K562 (cell line): ENCODE measurements around the gene PTPRG. TPM values are rescaled to one million over a fixed set of nuclear protein-coding genes. Genes with fewer than 3 reads are reported as not detected.

Experiments
- ATAC-seq: fragments of 200-7000 bp; cut with Tn5 transposase; 3 replicates; pipeline ENCODE4 v1.9.1; 2020; ENCODE audit warnings: moderate library complexity
- BruUV-seq: library from RNA; stranded (reverse); fragments of 400-500 nt; replicated peaks from 2 replicates; lab custom pipeline; 2021; lab: Mats Ljungman, UMichigan
- CTCF ChIA-PET: fragments of 300-600 bp; formaldehyde crosslinking; extraction: SDS; loops from one replicate; lab custom pipeline; 2021; ENCODE audit warnings: low intra/inter-chr PET ratio; lab: Yijun Ruan, JAX
- POLR2A ChIA-PET: fragments of 300-600, 350-650 bp; sonication (Branson Sonifier 250); formaldehyde crosslinking; extraction: SDS; loops from one replicate; lab custom pipeline; 2021; ENCODE audit warnings: antibody characterized with exemption, inconsistent platforms; lab: Yijun Ruan, JAX
- DNase-seq, 4 experiments: peaks; one replicate each; pipeline versions ENCODE4 v3.0.0 to v3.0.0-alpha.2; 2011 to 2018; ENCODE audit warnings: low spot score in 3 of 4, mixed read lengths in 3 of 4; ENCODE audit errors: extremely low read depth in 1 of 4
- FAIRE-seq: peaks from 2 replicates; lab custom pipeline; 2011; peaks lifted over from hg19 to GRCh38; lab: Jason Lieb, UNC
- H2AFZ ChIP-seq: 2 replicates; pipeline ENCODE4 v1.6.0; 2011; ENCODE audit warnings: low read depth, low read length, control low read depth, inconsistent platforms
- H3K27ac ChIP-seq: fragments of 200-600 bp; 3 replicates; pipeline ENCODE4 v1.8.0; 2011; ENCODE audit warnings: low read depth, mild to moderate bottlenecking, control low read depth, inconsistent platforms, low read length, moderate library complexity, mixed read lengths; ENCODE audit errors: extremely low read depth
- H3K27me3 ChIP-seq, 2 experiments: fragments of 300-600 bp in 1 of 2; 2 replicates in 1 of 2; 3 replicates in 1 of 2; pipeline versions ENCODE4 v1.6.0 to v1.8.0; 2011; ENCODE audit warnings: inconsistent platforms in 2 of 2, low read length in 2 of 2, mild to moderate bottlenecking in 1 of 2, mixed read lengths in 1 of 2, moderate library complexity in 1 of 2; ENCODE audit not compliant: control insufficient read depth in 2 of 2, insufficient read depth in 2 of 2
- H3K36me3 ChIP-seq: fragments of 300-600 bp; 3 replicates; pipeline ENCODE4 v1.8.0; 2011; ENCODE audit warnings: mild to moderate bottlenecking, low read length, inconsistent platforms; ENCODE audit not compliant: control insufficient read depth, insufficient read depth
- H3K4me1 ChIP-seq, 2 experiments: fragments of 200-600 bp in 1 of 2; replicated peaks in 1 of 2; 2 replicates in 1 of 2; 3 replicates in 1 of 2; pipeline versions ENCODE4 v1.5.1 to v1.8.0; 2011; ENCODE audit warnings: inconsistent platforms in 2 of 2, low read length in 2 of 2, mild to moderate bottlenecking in 1 of 2, mixed read lengths in 1 of 2, moderate library complexity in 1 of 2; ENCODE audit not compliant: control insufficient read depth in 2 of 2, insufficient read depth in 2 of 2
- H3K4me2 ChIP-seq: 2 replicates; pipeline ENCODE4 v1.6.1; 2011; ENCODE audit warnings: low read length, control low read depth, inconsistent platforms, mixed read lengths; ENCODE audit not compliant: insufficient read depth
- H3K4me3 ChIP-seq: fragments of 200-600 bp; sonication (generic), shearing (Covaris generic); 2 replicates; pipeline ENCODE4 v1.5.1; 2016; ENCODE audit warnings: control low read depth, inconsistent platforms
- H3K79me2 ChIP-seq: fragments of 200-600 bp; 3 replicates; pipeline ENCODE4 v1.8.0; 2011; ENCODE audit warnings: low read length, inconsistent platforms; ENCODE audit not compliant: control insufficient read depth, insufficient read depth
- H3K9ac ChIP-seq, 2 experiments: 2 replicates each; pipeline versions ENCODE4 v1.6.0 to v1.6.1; 2011; ENCODE audit warnings: low read depth in 2 of 2, low read length in 2 of 2, control low read depth in 1 of 2, inconsistent platforms in 1 of 2, mild to moderate bottlenecking in 1 of 2, mixed read lengths in 1 of 2; ENCODE audit not compliant: insufficient read depth in 1 of 2
- H3K9me1 ChIP-seq: one replicate; pipeline ENCODE4 v1.6.0; 2011; ENCODE audit warnings: inconsistent platforms, mild to moderate bottlenecking, low read length, moderate library complexity; ENCODE audit not compliant: control insufficient read depth, insufficient read depth
- H3K9me3 ChIP-seq: replicated peaks from 2 replicates; pipeline ENCODE4 v1.5.1; 2011; ENCODE audit warnings: low read depth, low read length, inconsistent platforms; ENCODE audit not compliant: control insufficient read depth, insufficient read depth
- H4K20me1 ChIP-seq: replicated peaks from 2 replicates; pipeline ENCODE4 v1.6.1; 2011; ENCODE audit warnings: low read length, inconsistent platforms, mixed read lengths; ENCODE audit not compliant: control insufficient read depth, insufficient read depth
- ATF6 ChIP-seq: sonication (generic); formaldehyde crosslinking; IDR thresholded peaks from 2 replicates; pipeline ENCODE4 v1.4.0; 2020; ENCODE audit warnings: mild to moderate bottlenecking, missing genetic modification reagents
- DIDO1 ChIP-seq: fragments of 450-650 bp; IDR thresholded peaks from 2 replicates; pipeline ENCODE4 v1.6.1; 2016; ENCODE audit warnings: low read depth, missing biosample characterization, missing genetic modification characterization
- E2F8 ChIP-seq: fragments of 450-650 bp; IDR thresholded peaks from 2 replicates; pipeline ENCODE4 v1.7.1; 2018; ENCODE audit warnings: mild to moderate bottlenecking, low read depth; ENCODE audit not compliant: partially characterized antibody
- ESRRB ChIP-seq: fragments of 250-450 bp; sonication (Bioruptor Pico); IDR thresholded peaks from 2 replicates; pipeline ENCODE4 v1.5.0; 2020; ENCODE audit warnings: mild to moderate bottlenecking, moderate library complexity, borderline replicate concordance
- FOXJ3 ChIP-seq: sonication (generic); formaldehyde crosslinking; IDR thresholded peaks from 2 replicates; pipeline ENCODE4 v1.4.0; 2020; ENCODE audit warnings: mild to moderate bottlenecking, missing genetic modification reagents
- PHF21A ChIP-seq: fragments of 450-650 bp; IDR thresholded peaks from 2 replicates; pipeline ENCODE4 v1.6.1; 2017; ENCODE audit warnings: low read depth, borderline replicate concordance
- RNF219 ChIP-seq: fragments of 250-450 bp; sonication (Bioruptor Pico); IDR thresholded peaks from 2 replicates; pipeline ENCODE4 v1.5.0; 2022; ENCODE audit warnings: mild to moderate bottlenecking
- SMAD4 ChIP-seq: fragments of 250-450 bp; sonication (Bioruptor Pico); conservative IDR thresholded peaks from 2 replicates; pipeline ENCODE4 v1.8.0; 2021; ENCODE audit warnings: inconsistent platforms, mild to moderate bottlenecking, moderate library complexity
- TCF7 ChIP-seq: sonication (generic); IDR thresholded peaks from 2 replicates; pipeline ENCODE4 v1.6.1; 2016; ENCODE audit warnings: antibody characterized with exemption, borderline replicate concordance
- TEAD2 ChIP-seq: fragments of 450-650 bp; IDR thresholded peaks from 2 replicates; pipeline ENCODE4 v1.6.1; 2016; ENCODE audit warnings: missing genetic modification characterization, control low read depth, missing compliant biosample characterization
- ZNF197 ChIP-seq: fragments of 200-800 bp; sonication (Bioruptor generic); IDR thresholded peaks from 2 replicates; pipeline ENCODE4 v1.6.1; 2016; ENCODE audit warnings: low read depth, missing genetic modification characterization, missing compliant biosample characterization
- ZNF75A ChIP-seq: fragments of 450-650 bp; formaldehyde crosslinking; IDR thresholded peaks from 2 replicates; pipeline ENCODE4 v1.4.0; 2020; ENCODE audit warnings: mild to moderate bottlenecking
- ZSCAN29 ChIP-seq: fragments of 450-650 bp; IDR thresholded peaks from 2 replicates; pipeline ENCODE4 v1.6.1; 2017
- WGBS: fragments of 100-300 bp; shearing (Covaris generic); methylation state at CpG from one replicate; pipeline ENCODE4 v1.1.6; 2016; ENCODE audit warnings: low coverage, mixed read lengths; ENCODE audit not compliant: insufficient coverage; ENCODE audit errors: missing lambda C conversion rate; 5-methylcytosine and 5-hydroxymethylcytosine counted together
- in situ Hi-C: fragments of 300-500 bp; cut with MboI; formaldehyde crosslinking; loops from 4 replicates; pipeline ENCODE4 v1.15.0; 2018; ENCODE audit warnings: inconsistent platforms, mixed read lengths
- intact Hi-C: fragments of 100-400 bp; cut with micrococcal nuclease; formaldehyde crosslinking; loops from 2 replicates; pipeline ENCODE4 v1.14.2; 2022
- polyA plus RNA-seq, 8 experiments: library from polyadenylated mRNA; depleted of rRNA in 4 of 8; stranded (reverse) in 5 of 8; unstranded in 3 of 8; fragments of >200 nt; fragmentation: Nextera tagmentation in 2 of 8; fragmentation: Illumina TruSeq in 1 of 8; extraction: Ambion mirVana in 2 of 8; extraction: Trizol in 1 of 8; gene quantifications; 2 replicates each; pipeline versions ENCODE4 v1.2.1 to v1.2.3, GENCODE V29; 2011 to 2014; ENCODE audit warnings: inconsistent platforms in 1 of 8, missing spikeins in 1 of 8
- total RNA-seq, 7 experiments: library from RNA; depleted of rRNA in 6 of 7; stranded (reverse); fragments of >200 nt in 6 of 7; fragmentation: Illumina TruSeq in 2 of 7; extraction: Trizol in 2 of 7; gene quantifications; 2 replicates each; pipeline versions ENCODE4 v1.2.1 to v1.2.3, GENCODE V29; 2011 to 2021; ENCODE audit warnings: low replicate concordance in 1 of 7

The PTPRG gene
- total and polyA plus RNA-seq, 9 of the 15 experiments (the other 6 are each of a cell fraction or from before 2014, with no cell fraction given): 0.16 TPM; not detected in 8

GRCh38 chr3:61780455-61781228, 219.3 kb downstream of the PTPRG start:
- DNase-seq: no peak
- ATAC-seq: no peak
- Histone ChIP-seq H2AFZ (no peak overlapping the region), H3K9me3 (no peaks in the 10 kb centered on the region), H3K9ac (no peak overlapping the region), H3K36me3 (no peaks in the 10 kb centered on the region), H3K4me2 (no peak overlapping the region), H3K9me1 (no peaks in the 10 kb centered on the region), H3K4me3 (no peak overlapping the region), H4K20me1 (no peaks in the 10 kb centered on the region), H3K27ac (no peak overlapping the region), H3K4me1 (no peaks in the 10 kb centered on the region), H3K79me2 (no peaks in the 10 kb centered on the region), H3K27me3 (no peaks in the 10 kb centered on the region)
- WGBS: 0% methylated on average over 3 of the region's 3 CpGs
- BruUV-seq: no TSS peak
- ChIA-PET POLR2A (interaction anchor here (1.1 to 1.5 kb wide), 2 partner anchors 13 to 58 kb away, joined by 4 read pairs; no protein-coding TSS in a partner anchor), CTCF (no interaction called here)
- TF ChIP-seq ZSCAN29 (no peak), ZNF197 (no peak), ATF6 (CRISPR knock-in tag) (no peak), DIDO1 (tag) (no peak), RNF219 (CRISPR knock-in tag) (no peak), ESRRB (no peak), ZNF75A (CRISPR knock-in tag) (no peak), SMAD4 (no peak), TEAD2 (tag) (no peak), PHF21A (no peak), TCF7 (no peak), E2F8 (no peak), FOXJ3 (CRISPR knock-in tag) (no peak)
- in situ Hi-C loops: no loop called here
- intact Hi-C loops: no loop called here
- FAIRE-seq: no peak
